HG03469 (cell line): ENCODE results near the gene TPTE.
"Not testable (repeated sequence)": the region's sequence is repeated elsewhere in the genome, so short reads cannot be mapped to it uniquely, and the experiment has no call there.

Source experiments
- ATAC-seq: cut with Tn5 transposase; IDR thresholded peaks from one replicate; pipeline ENCODE4 v1.9.1; 2021; ENCODE audit warnings: mild to moderate bottlenecking, moderate library complexity, moderate number of reproducible peaks; ENCODE audit not compliant: unreplicated experiment

TPTE gene

DNA sequence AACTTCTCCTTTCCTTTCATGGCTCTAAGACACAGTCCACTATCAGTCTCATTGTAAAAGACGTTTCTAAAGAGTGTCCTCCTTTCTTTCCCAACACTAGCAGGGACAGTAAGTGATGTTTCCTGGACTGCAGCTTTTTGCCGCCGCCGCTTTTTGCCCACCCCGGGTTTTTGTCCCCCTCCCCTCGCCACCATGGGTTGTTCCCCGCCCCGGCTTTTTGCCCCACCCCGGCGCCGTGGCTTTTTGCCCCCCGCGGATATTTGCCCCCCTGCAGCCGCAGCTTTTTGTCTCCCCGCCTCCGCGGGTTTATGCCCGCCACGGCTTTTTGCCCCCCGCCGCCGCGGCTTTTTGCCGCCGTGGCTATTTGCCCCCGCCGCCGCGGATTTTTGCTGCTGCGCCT is 95.2 kb downstream of the TPTE start:
- no peak for ATAC-seq

DNA sequence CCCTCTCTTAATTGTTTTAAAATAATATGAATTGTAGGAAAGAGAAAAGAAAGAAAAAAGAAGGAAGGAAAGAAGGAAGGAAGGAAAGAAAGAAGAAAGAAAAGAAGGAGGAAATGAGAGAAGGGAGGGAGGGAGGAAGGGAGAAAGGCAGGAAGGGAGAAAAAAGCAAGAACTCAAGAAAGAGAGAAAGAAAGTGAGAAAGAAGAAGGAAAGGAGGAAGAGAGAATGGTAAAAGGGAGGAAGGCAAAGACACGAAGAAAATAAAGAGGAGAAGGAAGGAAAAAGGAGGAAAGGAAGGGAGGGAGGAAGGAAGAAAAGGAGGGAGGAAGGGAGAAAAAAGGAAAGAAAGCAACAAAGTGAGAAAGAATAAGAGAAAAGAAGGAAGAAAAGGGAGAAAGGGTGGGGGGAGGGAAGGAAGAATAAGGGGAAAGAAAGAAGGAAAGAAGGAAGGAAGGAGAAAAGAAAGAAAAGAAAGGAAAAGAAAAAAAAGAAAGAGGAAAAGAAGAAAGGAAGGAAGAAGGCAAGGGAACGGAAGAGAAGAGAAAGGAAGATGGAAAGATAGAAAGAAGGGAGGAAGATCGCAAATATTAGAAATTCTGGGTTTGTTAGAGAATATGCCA is 95.9 kb downstream of the TPTE start:
- ATAC-seq: not testable (repeated sequence)

DNA sequence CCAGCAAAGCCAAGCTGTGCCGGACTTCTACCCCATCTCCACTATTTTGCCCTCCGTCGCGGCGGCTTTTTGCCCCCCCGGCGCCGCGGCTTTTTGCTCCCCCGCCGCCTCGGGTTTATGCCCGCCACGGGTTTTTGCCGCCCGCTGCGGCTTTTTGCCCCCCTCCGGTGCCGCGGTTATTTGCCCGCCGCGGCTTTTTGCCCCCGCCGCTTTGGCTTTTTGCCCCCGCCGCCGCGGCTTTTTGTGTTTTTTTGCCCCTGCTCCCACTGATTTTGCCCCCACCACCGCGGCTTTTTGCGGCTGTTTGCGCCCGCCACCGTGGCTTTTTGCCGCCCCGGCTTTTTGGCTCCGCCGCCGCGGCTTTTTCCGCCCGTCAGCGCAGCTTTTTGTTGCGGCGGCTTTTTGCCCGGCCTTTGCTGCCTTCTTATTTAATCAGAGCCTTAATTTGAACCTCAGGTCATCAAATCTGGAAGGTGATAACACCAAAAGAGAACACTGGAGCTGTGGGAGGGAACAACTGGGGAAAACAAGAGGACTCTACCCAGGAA is 106.0 kb downstream of the TPTE start:
- ATAC-seq: no peak

DNA sequence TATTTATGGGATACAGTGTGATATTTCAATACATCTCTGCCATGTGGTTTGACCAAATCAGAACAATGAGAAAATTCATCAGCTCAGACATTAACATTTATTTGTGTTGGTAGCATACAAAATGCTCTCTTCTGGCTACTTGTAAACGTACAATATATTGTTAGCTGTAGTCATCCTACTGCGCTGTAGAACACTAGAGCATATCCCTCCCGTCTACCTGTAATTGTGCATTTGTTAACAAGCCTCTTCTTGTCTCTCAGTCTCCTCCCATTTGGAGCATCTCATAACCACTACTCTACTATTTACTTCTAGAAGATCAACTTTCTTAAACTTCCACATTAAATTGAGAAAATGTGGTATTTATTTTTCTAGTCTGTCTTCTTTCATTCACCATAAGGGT is 107.9 kb downstream of the TPTE start:
- ATAC-seq: not testable (repeated sequence)

DNA sequence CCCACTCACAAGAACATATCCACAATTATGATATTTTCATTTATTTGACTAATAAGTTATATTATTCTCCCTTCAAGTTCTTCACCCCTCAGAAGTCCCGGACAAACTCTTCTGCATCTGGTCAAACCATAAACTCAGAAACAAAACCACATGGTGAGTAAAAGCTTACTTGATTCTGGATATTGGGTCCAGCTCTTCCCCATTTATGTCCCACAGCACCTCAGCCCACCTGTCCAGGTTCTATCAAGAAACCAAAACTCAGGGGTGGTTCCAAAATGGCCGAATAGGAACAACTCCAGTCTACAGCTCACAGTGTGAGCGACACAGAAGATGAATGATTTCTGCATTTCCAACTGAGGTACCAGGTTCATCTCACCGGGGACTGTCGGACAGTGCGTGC is 109.4 kb downstream of the TPTE start:
- ATAC-seq: not testable (repeated sequence)

DNA sequence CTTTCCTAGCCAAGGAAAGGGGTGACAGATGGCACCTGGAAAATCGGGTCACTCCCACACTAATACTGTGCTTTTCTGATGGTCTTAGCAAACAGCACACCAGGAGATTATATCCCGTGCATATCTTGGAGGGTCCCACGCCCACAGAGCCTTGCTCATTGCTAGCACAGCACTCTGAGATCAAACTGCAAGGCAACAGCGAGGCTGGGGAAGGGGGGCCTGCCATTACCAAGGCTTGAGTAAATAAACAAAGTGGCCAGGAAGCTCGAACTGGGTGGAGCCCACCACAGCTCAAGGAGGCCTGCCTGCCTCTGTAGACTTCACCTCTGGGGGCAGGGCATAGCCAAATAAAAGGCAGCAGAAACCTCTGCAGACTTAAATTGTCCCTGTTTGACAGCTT is 109.9 kb downstream of the TPTE start:
- ATAC-seq: not testable (repeated sequence)

DNA sequence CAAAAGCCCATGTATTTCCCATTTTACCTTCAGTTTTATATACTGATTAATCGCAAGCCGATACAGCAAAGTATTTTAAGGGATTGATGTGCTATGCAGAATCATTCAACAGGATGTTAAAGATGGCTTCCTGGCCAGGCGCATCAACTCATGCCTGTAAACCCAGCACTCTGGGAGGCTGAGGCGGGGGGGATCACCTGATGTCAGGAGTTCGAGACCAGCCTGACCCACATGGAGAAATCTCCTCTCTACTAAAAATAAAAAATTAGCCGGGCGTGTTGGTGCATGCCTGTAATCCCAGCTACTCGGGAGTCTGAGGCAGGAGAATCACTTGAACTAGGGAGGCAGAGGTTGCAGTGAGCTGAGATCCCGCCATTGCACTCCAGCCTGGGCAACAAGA is 116.8 kb downstream of the TPTE start:
- not testable (repeated sequence) for ATAC-seq

DNA sequence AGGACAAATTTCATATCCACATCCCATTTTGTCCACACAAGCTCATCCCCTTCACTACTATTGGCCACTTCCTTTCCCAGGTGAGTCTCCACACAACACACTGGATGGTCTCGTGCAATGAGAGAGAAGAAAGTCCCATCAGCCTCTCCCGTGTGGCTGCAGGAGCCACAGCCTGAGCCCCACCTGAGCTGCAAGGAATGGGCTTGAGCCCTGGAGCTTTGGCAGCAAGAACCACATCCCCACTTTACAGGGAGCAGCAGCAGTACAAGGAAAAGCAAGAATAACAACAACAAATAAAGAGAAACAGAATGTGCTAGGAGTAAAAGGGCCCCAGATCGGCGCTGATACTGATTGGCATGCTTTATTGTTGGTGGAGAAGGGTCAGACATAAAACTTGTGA is 117.7 kb downstream of the TPTE start:
- no peak for ATAC-seq

DNA sequence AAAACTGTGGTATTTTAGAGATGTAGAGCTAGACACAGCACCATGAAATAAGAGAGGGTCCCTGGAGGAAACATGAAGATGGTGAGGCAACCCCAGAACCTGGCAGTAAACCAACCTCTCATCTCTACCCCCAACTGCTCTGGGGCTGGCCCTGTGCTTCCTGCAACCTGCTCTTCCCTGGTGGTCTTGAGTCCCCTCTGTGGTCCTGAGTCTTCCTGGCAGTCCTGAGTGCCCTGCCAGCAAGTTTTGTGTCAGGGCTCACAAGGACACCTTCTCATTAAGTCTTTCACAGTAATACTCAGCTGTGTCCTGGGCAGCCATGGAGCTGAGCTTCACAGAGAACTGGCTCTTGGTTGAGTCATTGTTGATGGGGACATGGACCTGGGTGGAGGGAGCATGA is 118.4 kb downstream of the TPTE start:
- not testable (repeated sequence) for ATAC-seq

DNA sequence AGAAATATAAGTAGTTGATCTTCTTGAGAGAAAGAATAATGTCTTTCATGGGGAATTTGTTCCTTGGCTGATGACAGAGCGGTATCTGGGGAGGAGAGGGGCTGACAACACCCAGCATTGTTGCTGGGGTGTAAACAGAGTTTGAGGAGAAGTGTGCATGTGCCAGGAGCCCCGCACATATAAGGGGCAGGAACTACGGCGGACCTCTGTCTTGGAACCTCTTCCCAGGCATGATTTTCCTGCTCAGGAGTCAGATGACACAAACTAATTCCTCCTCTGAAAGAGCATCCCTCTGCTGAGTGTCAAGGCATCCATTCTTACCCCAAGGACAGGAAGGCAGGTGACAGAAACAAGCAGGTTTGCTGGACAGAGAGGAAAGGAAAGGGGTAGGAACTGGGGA is 119.1 kb downstream of the TPTE start:
- ATAC-seq: no peak

DNA sequence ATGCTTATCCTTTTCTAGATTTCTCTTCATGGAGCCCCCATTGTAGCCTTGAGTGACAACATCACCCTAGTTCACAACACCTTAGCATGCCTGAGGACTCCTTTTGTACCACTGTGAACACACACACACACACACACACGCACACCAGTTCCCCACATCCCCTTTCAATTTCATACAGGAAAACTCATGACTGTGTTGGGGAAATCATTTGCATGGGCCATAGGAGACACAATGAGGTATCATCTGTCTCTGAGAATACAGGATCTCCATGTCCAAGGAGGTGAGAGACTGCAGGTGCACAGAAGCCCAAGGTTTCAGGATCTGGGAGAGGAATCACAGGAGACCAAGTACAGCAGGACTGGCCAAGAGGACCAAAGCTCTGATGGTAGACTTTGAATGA is 119.7 kb downstream of the TPTE start:
- no peak for ATAC-seq

DNA sequence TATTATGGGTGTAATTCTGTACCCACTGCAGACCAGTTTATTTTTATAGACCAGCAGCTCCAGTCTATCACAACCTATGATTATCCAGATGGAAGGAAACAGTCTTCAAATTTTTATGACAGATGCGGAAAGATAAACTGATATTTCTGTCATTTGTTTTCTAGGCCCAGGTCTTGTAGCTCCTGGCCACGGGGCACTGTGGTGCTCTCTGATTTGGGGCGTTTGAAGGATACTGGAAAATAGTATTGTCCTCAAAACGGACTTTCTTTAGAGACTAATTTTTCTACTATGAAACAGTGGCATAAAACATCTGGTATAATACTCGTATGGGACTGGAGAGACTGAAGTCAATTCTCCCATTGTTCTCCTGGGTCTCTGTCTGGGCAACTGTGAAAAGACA is 124.3 kb downstream of the TPTE start:
- ATAC-seq: not testable (repeated sequence)

DNA sequence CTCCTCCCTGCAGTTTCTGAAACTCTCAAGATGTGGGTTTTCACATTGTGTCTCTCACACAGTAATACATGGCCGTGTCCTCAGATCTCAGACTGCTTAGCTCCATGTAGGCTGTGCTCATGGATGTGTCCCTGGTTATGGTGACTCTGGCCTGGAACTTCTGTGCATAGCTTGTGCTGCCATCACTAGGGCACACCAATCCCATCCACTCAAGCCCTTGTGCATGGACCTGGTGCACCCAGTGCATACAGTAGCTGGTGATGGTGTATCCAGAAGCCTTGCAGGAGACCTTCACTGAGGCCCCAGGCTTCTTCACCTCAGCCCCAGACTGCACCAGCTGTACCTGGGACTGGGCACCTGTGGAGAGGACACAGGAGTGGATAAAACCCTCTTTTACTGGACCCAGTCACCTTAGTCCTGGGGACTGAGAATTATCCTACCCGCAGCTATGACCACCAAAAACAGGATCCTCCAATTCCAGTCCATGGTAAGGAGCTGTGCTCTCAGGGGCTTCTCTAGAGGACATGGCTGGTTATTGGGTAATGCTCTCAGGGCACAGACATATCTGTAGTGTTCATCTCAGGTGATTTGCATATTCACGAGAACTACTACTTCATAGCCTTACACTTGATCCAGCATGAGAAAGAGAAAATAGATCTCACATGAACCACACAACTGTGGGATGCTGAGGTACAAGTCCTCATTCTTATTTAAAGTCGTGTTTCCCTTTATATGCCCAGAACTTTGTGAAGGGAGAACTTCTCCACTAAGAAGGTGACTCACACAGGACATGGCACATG is 128.2 kb downstream of the TPTE start:
- not testable (repeated sequence) for ATAC-seq

DNA sequence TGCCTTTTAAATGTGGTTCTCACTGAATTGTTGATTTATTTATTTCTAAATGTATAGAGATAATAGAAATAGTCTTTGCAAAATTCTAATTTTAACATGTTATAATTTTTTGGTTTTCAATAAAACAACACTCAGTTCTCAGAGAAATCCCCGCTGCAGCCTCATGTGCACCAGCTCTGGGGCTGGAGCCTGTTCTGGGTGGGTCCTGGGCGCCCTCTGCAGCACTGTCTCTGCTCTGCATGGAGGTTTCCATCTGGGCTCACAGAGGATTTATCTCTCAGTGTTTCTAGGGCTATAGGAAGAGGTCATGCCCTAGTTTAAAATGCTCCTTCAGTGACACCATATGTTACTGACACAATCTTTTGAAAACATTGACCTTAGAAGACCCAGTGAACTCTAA is 128.9 kb downstream of the TPTE start:
- ATAC-seq: not testable (repeated sequence)
